Left renal cortex interstitium (tissue), 4 donors: Measurements from ENCODE around the gene CTSW. TPM values are rescaled to one million over a fixed set of nuclear protein-coding genes. Genes with fewer than 3 reads are reported as not detected.

Experiments
- DNase-seq, 4 donors: peaks; one replicate each; pipeline ENCODE4 v3.0.0-alpha.2; 2013; ENCODE audit warnings: low read depth in 4 of 4, low spot score in 2 of 4, missing footprints in 1 of 4
- polyA plus RNA-seq, 4 donors: library from polyadenylated mRNA; unstranded; fragments of 120-200 nt; gene quantifications; one replicate each; pipeline ENCODE4 v1.2.1, GENCODE V29; 2013; ENCODE audit not compliant: insufficient read length in 4 of 4

CTSW gene
- polyA plus RNA-seq, 4 donors = 0.77 to 1.6 (median 1.3) TPM

GRCh38 chr11:65866509-65867283, 12.9 kb upstream of the CTSW start:
- no peak for DNase-seq

- no peak for DNase-seq
Measured at GRCh38 chr11:65867284-65868071, 12.2 kb upstream of the CTSW start.

- no peak for DNase-seq
Measured at GRCh38 chr11:65868076-65868667, 11.5 kb upstream of the CTSW start.

- no peak for DNase-seq
Measured at GRCh38 chr11:65868907-65869306, 10.7 kb upstream of the CTSW start.

GRCh38 chr11:65869643-65870306, 9.9 kb upstream of the CTSW start:
- DNase-seq = no peak

- no peak for DNase-seq
Measured at GRCh38 chr11:65870307-65870658, 9.4 kb upstream of the CTSW start.

- DNase-seq = no peak
Measured at GRCh38 chr11:65870706-65871681, 8.6 kb upstream of the CTSW start.

GRCh38 chr11:65871811-65872548, 7.7 kb upstream of the CTSW start:
- no peak for DNase-seq

- no peak for DNase-seq
Measured at GRCh38 chr11:65872586-65873317, 6.9 kb upstream of the CTSW start, which contains the start of gene EFEMP2. EFEMP2 (minus strand) TSS chr11:65872800; CDS start chr11:65872354, 446 bp downstream.

GRCh38 chr11:65873318-65874156, 6.1 kb upstream of the CTSW start:
- peak in 2 of 4 donors; percentile 84 to 86 for DNase-seq

- no peak for DNase-seq
Measured at GRCh38 chr11:65880027-65880426, 390 bp downstream of the CTSW start.

- no peak for DNase-seq
Measured at GRCh38 chr11:65880844-65881421, 1.3 kb downstream of the CTSW start.

- no peak for DNase-seq
Measured at GRCh38 chr11:65882120-65883057, 2.8 kb downstream of the CTSW start.

GRCh38 chr11:65883058-65883761, 3.6 kb downstream of the CTSW start:
- DNase-seq = no peak
